GM10266 (cell line): Measurements from ENCODE around the gene RAP1GDS1.
A peak's percentile ranks its signal among the peaks of the same experiment; 100 is the strongest.

ENCODE experiments used
- DNase-seq: peaks from one replicate; pipeline ENCODE4 v3.0.0; 2012; ENCODE audit errors: extremely low spot score
- TF ChIP-seq, protein P1 (sequence below): IDR thresholded peaks from 2 replicates; pipeline ENCODE4 v1.5.1; 2012; ENCODE audit warnings: mild to moderate bottlenecking, low read depth; ENCODE audit not compliant: control insufficient read depth, insufficient read depth; ENCODE audit errors: missing control alignments

Gene RAP1GDS1

DNA sequence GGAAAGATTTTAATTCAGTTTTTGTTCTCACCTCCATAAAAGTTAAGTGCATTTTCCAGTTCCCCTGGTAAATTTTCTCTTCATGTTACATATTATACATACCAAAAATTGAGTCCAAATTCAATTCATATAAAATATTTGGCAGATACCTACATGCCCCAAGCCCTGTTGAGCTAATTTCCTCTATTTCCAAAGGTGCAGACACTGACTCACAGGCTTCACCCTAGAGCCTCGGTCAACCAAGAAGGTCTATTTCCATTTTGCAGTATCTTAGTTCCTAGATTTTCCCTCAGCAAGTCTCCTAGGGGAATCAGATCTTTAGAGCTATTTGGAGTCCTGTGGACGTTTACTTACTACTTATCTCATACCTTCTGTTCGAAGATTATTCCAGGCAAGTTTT lies 222.8 kb downstream of the RAP1GDS1 start:
- DNase-seq, result no peak

GRCh38 chr4:98485816-98486345 lies 224.7 kb downstream of the RAP1GDS1 start:
- DNase-seq, result no peak
- TF ChIP-seq, protein P1, sequence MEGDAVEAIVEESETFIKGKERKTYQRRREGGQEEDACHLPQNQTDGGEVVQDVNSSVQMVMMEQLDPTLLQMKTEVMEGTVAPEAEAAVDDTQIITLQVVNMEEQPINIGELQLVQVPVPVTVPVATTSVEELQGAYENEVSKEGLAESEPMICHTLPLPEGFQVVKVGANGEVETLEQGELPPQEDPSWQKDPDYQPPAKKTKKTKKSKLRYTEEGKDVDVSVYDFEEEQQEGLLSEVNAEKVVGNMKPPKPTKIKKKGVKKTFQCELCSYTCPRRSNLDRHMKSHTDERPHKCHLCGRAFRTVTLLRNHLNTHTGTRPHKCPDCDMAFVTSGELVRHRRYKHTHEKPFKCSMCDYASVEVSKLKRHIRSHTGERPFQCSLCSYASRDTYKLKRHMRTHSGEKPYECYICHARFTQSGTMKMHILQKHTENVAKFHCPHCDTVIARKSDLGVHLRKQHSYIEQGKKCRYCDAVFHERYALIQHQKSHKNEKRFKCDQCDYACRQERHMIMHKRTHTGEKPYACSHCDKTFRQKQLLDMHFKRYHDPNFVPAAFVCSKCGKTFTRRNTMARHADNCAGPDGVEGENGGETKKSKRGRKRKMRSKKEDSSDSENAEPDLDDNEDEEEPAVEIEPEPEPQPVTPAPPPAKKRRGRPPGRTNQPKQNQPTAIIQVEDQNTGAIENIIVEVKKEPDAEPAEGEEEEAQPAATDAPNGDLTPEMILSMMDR, result no peak

More for the DNA sequence above, 222.8 kb downstream of the RAP1GDS1 start:
- TF ChIP-seq, protein P1, result no peak

DNA sequence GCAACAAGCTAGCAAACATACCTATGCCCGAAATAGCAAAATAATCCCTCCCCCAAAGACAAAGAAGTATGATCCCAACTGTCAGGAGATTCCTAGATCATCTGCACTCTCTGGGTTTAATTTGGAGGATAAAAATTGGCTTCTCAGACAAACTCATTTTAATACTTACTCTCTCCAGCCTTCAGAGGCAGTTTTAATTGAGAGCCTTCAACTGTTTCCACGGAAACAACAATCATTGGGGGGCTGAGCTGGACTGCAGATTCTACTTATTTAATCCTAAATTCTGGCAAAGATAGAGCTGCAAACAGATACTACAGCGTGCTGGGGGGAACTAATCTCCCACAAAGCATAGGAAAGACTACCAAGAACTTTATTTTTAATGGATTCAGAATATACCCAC lies 229.1 kb downstream of the RAP1GDS1 start:
- no peak for DNase-seq
- TF ChIP-seq, protein P1, result no peak

DNA sequence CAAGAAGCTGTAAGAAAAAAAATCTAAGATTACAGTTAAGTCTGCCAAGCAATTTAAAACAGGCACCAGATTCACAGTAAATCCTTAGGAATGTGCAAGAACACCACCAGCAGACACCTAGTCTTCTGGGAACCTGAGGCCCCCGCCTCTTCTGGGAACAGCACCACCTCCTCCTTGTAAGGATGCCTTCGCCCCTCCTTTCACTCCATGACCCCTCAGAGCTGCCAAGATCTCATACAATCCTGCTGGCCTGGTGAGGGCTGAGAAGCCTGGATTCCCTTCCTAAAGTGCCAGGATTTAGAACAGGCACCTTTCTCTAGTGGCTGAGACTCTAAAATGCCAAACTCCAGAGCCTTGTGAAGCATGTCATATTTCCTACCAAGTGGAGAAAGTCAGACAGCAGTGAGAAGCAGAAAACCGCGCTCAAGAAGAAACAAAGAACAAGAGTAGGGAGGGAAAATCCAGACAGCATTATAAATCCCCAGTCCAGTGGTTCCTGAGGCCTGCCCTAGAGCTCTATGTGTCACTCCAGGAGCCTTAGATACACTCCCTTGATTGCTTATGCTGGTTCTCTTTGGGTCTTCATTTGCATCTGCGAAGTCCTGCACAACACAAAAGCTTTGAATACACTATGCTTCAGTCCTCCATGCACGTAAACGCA lies 230.8 kb downstream of the RAP1GDS1 start:
- DNase-seq, result no peak
- TF ChIP-seq, protein P1, result no peak

- TF ChIP-seq, protein P1, result no peak
Observed at GRCh38 chr4:98493296-98493695, 232.1 kb downstream of the RAP1GDS1 start.

More at GRCh38 chr4:98493296-98493695, 232.1 kb downstream of the RAP1GDS1 start:
- DNase-seq, result peak; percentile 34
